ENCODE measurements around the gene CAB39L. TPM values are rescaled to one million over a fixed set of nuclear protein-coding genes. Genes with fewer than 3 reads are reported as not detected.

The CAB39L gene
- total RNA-seq, 1 donor from 2014 or later, result 6.8 TPM

DNA sequence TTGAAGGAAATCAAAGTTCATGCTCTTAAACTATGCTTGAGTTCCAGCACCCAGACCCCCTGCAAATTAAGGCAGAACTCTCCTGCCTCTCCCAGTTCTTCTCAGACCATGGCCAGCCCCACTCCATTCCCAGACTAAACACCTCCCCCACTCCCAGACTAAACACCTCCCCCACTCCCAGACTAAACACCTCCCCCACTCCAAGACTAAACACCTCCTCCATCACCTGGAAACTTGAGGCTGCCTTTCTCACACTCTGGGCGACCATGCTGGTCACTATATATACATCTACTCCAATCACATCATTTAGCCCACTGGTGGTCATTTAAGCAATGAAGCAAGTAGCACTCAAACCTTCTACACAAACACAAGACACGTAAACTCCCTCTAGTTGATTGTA, 57.2 kb downstream of the CAB39L start:
- Histone ChIP-seq H3K4me1 (ENCODE audit: control insufficient read depth in 3 of 3, insufficient read depth in 3 of 3, low read length in 3 of 3) (no peaks in the 10 kb centered on the region), H3K27me3 (ENCODE audit: control insufficient read depth in 3 of 3, insufficient read depth in 3 of 3, low read length in 3 of 3) (no peaks in the 10 kb centered on the region), H3K9ac (ENCODE audit: low read depth in 1 of 3, low read length in 3 of 3) (no peak overlapping the region), H3K4me3 (ENCODE audit: low read length in 3 of 3) (no peak overlapping the region), H3K36me3 (ENCODE audit: control insufficient read depth in 3 of 3, insufficient read depth in 3 of 3, low read length in 3 of 3) (no peaks in the 10 kb centered on the region), H3K27ac (ENCODE audit: low read depth, low read length) (no peak overlapping the region), H3K9me3 (ENCODE audit: control insufficient read depth in 3 of 3, low read length in 3 of 3) (peaks cover 0 to 3% (median 0%) of the 10 kb centered on the region in 3 donors)

- Histone ChIP-seq H3K4me3 (ENCODE audit: low read length in 3 of 3) (no peak overlapping the region), H3K27ac (ENCODE audit: low read depth, low read length) (no peak overlapping the region), H3K27me3 (ENCODE audit: control insufficient read depth in 3 of 3, insufficient read depth in 3 of 3, low read length in 3 of 3) (no peaks in the 10 kb centered on the region)
Measured at GRCh38 chr13:49376121-49376520, 67.7 kb downstream of the CAB39L start.

GRCh38 chr13:49374585-49375290, 69.1 kb downstream of the CAB39L start:
- Histone ChIP-seq H3K4me3 (ENCODE audit: low read length in 3 of 3) (no peak overlapping the region), H3K9me3 (ENCODE audit: control insufficient read depth in 3 of 3, low read length in 3 of 3) (no peaks in the 10 kb centered on the region), H3K27ac (ENCODE audit: low read depth, low read length) (no peak overlapping the region), H3K27me3 (ENCODE audit: control insufficient read depth in 3 of 3, insufficient read depth in 3 of 3, low read length in 3 of 3) (no peaks in the 10 kb centered on the region), H3K36me3 (ENCODE audit: control insufficient read depth in 3 of 3, insufficient read depth in 3 of 3, low read length in 3 of 3) (no peaks in the 10 kb centered on the region), H3K9ac (ENCODE audit: low read depth in 1 of 3, low read length in 3 of 3) (no peak overlapping the region), H3K4me1 (ENCODE audit: control insufficient read depth in 3 of 3, insufficient read depth in 3 of 3, low read length in 3 of 3) (no peaks in the 10 kb centered on the region)

More at GRCh38 chr13:49376121-49376520, 67.7 kb downstream of the CAB39L start:
- Histone ChIP-seq H3K9me3 (ENCODE audit: control insufficient read depth in 3 of 3, low read length in 3 of 3) (no peaks in the 10 kb centered on the region), H3K4me1 (ENCODE audit: control insufficient read depth in 3 of 3, insufficient read depth in 3 of 3, low read length in 3 of 3) (no peaks in the 10 kb centered on the region), H3K9ac (ENCODE audit: low read depth in 1 of 3, low read length in 3 of 3) (no peak overlapping the region), H3K36me3 (ENCODE audit: control insufficient read depth in 3 of 3, insufficient read depth in 3 of 3, low read length in 3 of 3) (no peaks in the 10 kb centered on the region)

DNA sequence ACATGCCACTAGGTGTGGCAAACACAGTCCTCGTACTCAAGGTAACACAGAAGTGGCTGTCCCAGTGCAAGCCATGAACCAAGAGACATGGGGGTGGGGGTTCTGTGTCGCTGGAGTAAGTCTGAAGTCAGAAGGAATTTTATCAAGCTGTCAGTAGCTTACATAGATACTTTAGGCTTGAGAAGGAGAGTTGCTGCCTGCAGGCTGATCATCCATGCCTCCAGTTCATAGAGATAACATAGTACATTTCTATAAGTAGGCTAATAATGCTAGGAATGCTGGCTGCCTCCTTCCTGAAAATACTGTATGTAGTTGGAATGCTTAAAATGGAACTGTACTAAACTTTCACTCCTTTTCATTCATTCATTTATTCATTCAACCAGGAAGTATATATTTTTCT, 70.1 kb downstream of the CAB39L start:
- H3K4me1 ChIP-seq (ENCODE audit: control insufficient read depth in 3 of 3, insufficient read depth in 3 of 3, low read length in 3 of 3), result no peaks in the 10 kb centered on the region
- no peak overlapping the region for H3K9ac ChIP-seq (ENCODE audit: low read depth in 1 of 3, low read length in 3 of 3)

GRCh38 chr13:49371943-49372613, 71.8 kb downstream of the CAB39L start:
- Histone ChIP-seq H3K9ac (ENCODE audit: low read depth in 1 of 3, low read length in 3 of 3) (no peak overlapping the region), H3K27ac (ENCODE audit: low read depth, low read length) (no peak overlapping the region), H3K36me3 (ENCODE audit: control insufficient read depth in 3 of 3, insufficient read depth in 3 of 3, low read length in 3 of 3) (no peaks in the 10 kb centered on the region), H3K27me3 (ENCODE audit: control insufficient read depth in 3 of 3, insufficient read depth in 3 of 3, low read length in 3 of 3) (no peaks in the 10 kb centered on the region), H3K4me3 (ENCODE audit: low read length in 3 of 3) (no peak overlapping the region), H3K4me1 (ENCODE audit: control insufficient read depth in 3 of 3, insufficient read depth in 3 of 3, low read length in 3 of 3) (peaks cover 0 to 2% (median 0%) of the 10 kb centered on the region in 3 donors), H3K9me3 (ENCODE audit: control insufficient read depth in 3 of 3, low read length in 3 of 3) (no peaks in the 10 kb centered on the region)

More for the DNA sequence above, 70.1 kb downstream of the CAB39L start:
- Histone ChIP-seq H3K27me3 (ENCODE audit: control insufficient read depth in 3 of 3, insufficient read depth in 3 of 3, low read length in 3 of 3) (no peaks in the 10 kb centered on the region), H3K4me3 (ENCODE audit: low read length in 3 of 3) (no peak overlapping the region), H3K27ac (ENCODE audit: low read depth, low read length) (no peak overlapping the region), H3K36me3 (ENCODE audit: control insufficient read depth in 3 of 3, insufficient read depth in 3 of 3, low read length in 3 of 3) (no peaks in the 10 kb centered on the region), H3K9me3 (ENCODE audit: control insufficient read depth in 3 of 3, low read length in 3 of 3) (no peaks in the 10 kb centered on the region)

DNA sequence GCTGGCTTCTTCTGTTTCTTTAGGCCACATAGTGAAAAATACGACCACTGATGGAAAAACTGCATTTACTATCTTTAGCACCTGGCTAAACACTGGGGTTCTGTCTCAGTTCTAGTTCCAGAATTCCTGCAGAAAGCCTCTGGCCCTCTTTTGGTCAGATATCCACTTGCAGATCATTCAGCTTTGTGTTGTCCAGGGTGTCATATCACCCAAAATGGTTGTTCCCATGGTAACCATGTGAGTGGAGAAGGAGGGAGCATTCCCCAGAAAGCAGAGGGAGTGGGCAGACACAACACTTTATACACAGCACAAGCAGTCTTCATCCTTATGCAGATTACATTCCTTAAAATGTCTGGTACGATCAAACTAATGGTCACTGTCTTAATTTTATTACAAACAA, 73.5 kb downstream of the CAB39L start:
- H3K4me1 ChIP-seq (ENCODE audit: control insufficient read depth in 3 of 3, insufficient read depth in 3 of 3, low read length in 3 of 3), result peaks cover 0 to 2% (median 0%) of the 10 kb centered on the region in 3 donors
- no peak overlapping the region for H3K4me3 ChIP-seq (ENCODE audit: low read length in 3 of 3)
- no peak overlapping the region for H3K27ac ChIP-seq (ENCODE audit: low read depth, low read length)
- H3K27me3 ChIP-seq (ENCODE audit: control insufficient read depth in 3 of 3, insufficient read depth in 3 of 3, low read length in 3 of 3), result no peaks in the 10 kb centered on the region
- no peak overlapping the region for H3K9ac ChIP-seq (ENCODE audit: low read depth in 1 of 3, low read length in 3 of 3)
- H3K36me3 ChIP-seq (ENCODE audit: control insufficient read depth in 3 of 3, insufficient read depth in 3 of 3, low read length in 3 of 3), result no peaks in the 10 kb centered on the region
- H3K9me3 ChIP-seq (ENCODE audit: control insufficient read depth in 3 of 3, low read length in 3 of 3), result no peaks in the 10 kb centered on the region

GRCh38 chr13:49369866-49370265, 74.0 kb downstream of the CAB39L start:
- Histone ChIP-seq H3K9me3 (ENCODE audit: control insufficient read depth in 3 of 3, low read length in 3 of 3) (no peaks in the 10 kb centered on the region), H3K27ac (ENCODE audit: low read depth, low read length) (no peak overlapping the region), H3K27me3 (ENCODE audit: control insufficient read depth in 3 of 3, insufficient read depth in 3 of 3, low read length in 3 of 3) (no peaks in the 10 kb centered on the region), H3K36me3 (ENCODE audit: control insufficient read depth in 3 of 3, insufficient read depth in 3 of 3, low read length in 3 of 3) (no peaks in the 10 kb centered on the region), H3K9ac (ENCODE audit: low read depth in 1 of 3, low read length in 3 of 3) (no peak overlapping the region), H3K4me1 (ENCODE audit: control insufficient read depth in 3 of 3, insufficient read depth in 3 of 3, low read length in 3 of 3) (peaks cover 0 to 2% (median 0%) of the 10 kb centered on the region in 3 donors), H3K4me3 (ENCODE audit: low read length in 3 of 3) (no peak overlapping the region)

GRCh38 chr13:49368688-49369087, 75.2 kb downstream of the CAB39L start:
- Histone ChIP-seq H3K36me3 (ENCODE audit: control insufficient read depth in 3 of 3, insufficient read depth in 3 of 3, low read length in 3 of 3) (no peaks in the 10 kb centered on the region), H3K27me3 (ENCODE audit: control insufficient read depth in 3 of 3, insufficient read depth in 3 of 3, low read length in 3 of 3) (no peaks in the 10 kb centered on the region), H3K4me1 (ENCODE audit: control insufficient read depth in 3 of 3, insufficient read depth in 3 of 3, low read length in 3 of 3) (peaks cover 0 to 2% (median 0%) of the 10 kb centered on the region in 3 donors), H3K9me3 (ENCODE audit: control insufficient read depth in 3 of 3, low read length in 3 of 3) (peaks cover 0 to 3% (median 0%) of the 10 kb centered on the region in 3 donors), H3K4me3 (ENCODE audit: low read length in 3 of 3) (no peak overlapping the region), H3K27ac (ENCODE audit: low read depth, low read length) (no peak overlapping the region), H3K9ac (ENCODE audit: low read depth in 1 of 3, low read length in 3 of 3) (no peak overlapping the region)

GRCh38 chr13:49367640-49368422, 76.0 kb downstream of the CAB39L start:
- no peaks in the 10 kb centered on the region for H3K36me3 ChIP-seq (ENCODE audit: control insufficient read depth in 3 of 3, insufficient read depth in 3 of 3, low read length in 3 of 3)
- H3K9ac ChIP-seq (ENCODE audit: low read depth in 1 of 3, low read length in 3 of 3), result no peak overlapping the region
- H3K4me1 ChIP-seq (ENCODE audit: control insufficient read depth in 3 of 3, insufficient read depth in 3 of 3, low read length in 3 of 3), result peaks cover 0 to 2% (median 0%) of the 10 kb centered on the region in 3 donors
- H3K4me3 ChIP-seq (ENCODE audit: low read length in 3 of 3), result no peak overlapping the region
- no peak overlapping the region for H3K27ac ChIP-seq (ENCODE audit: low read depth, low read length)
- no peaks in the 10 kb centered on the region for H3K27me3 ChIP-seq (ENCODE audit: control insufficient read depth in 3 of 3, insufficient read depth in 3 of 3, low read length in 3 of 3)
- H3K9me3 ChIP-seq (ENCODE audit: control insufficient read depth in 3 of 3, low read length in 3 of 3), result peaks cover 0 to 3% (median 0%) of the 10 kb centered on the region in 3 donors

- H3K27me3 ChIP-seq (ENCODE audit: control insufficient read depth in 3 of 3, insufficient read depth in 3 of 3, low read length in 3 of 3), result no peaks in the 10 kb centered on the region
- H3K4me1 ChIP-seq (ENCODE audit: control insufficient read depth in 3 of 3, insufficient read depth in 3 of 3, low read length in 3 of 3), result peaks cover 0 to 2% (median 0%) of the 10 kb centered on the region in 3 donors
- no peak overlapping the region for H3K9ac ChIP-seq (ENCODE audit: low read depth in 1 of 3, low read length in 3 of 3)
- no peak overlapping the region for H3K27ac ChIP-seq (ENCODE audit: low read depth, low read length)
- peaks cover 0 to 3% (median 0%) of the 10 kb centered on the region in 3 donors for H3K9me3 ChIP-seq (ENCODE audit: control insufficient read depth in 3 of 3, low read length in 3 of 3)
- H3K4me3 ChIP-seq (ENCODE audit: low read length in 3 of 3), result no peak overlapping the region
- H3K36me3 ChIP-seq (ENCODE audit: control insufficient read depth in 3 of 3, insufficient read depth in 3 of 3, low read length in 3 of 3), result no peaks in the 10 kb centered on the region
Measured at GRCh38 chr13:49366841-49367240, 77.0 kb downstream of the CAB39L start.
